GM23248 (cell line): ENCODE measurements around the gene PARVA.

Experiments
- EZH2 ChIP-seq: fragments of 200-600 bp; sonication (generic); IDR thresholded peaks from 2 replicates; pipeline ENCODE4 v1.6.1; 2018; ENCODE audit warnings: antibody characterized with exemption, mild to moderate bottlenecking; ENCODE audit not compliant: insufficient read depth, poor library complexity, severe bottlenecking
- EZH2phosphoT487 ChIP-seq: fragments of 200-600 bp; sonication (generic); IDR thresholded peaks from 2 replicates; pipeline ENCODE4 v1.6.1; 2018; ENCODE audit warnings: antibody characterized with exemption, moderate library complexity, mild to moderate bottlenecking, low read depth; ENCODE audit not compliant: insufficient read depth

DNA sequence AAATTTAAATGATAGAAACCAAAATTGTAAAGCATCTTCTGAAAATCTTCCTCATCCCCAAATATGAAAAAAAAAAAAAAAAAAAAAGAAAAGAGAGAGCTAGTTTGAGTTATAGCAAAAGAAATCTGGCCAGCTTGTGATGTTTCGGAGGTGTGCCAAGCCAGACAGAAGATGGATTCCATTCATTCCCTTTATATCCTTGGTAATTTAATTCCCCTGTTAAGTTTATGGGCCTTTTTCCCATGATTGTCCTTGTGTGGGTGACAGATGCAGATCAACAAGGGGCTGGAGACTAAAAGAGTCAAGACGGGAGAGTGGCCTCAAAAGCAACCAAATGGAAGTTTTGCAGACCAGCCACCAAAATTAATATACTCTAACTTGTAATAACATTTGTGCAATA, 47.6 kb upstream of the PARVA start:
- TF ChIP-seq EZH2phosphoT487 (no peak), EZH2 (no peak)
